Stimulated activated CD8-positive, alpha-beta memory T cell treated with anti-CD3 and anti-CD28 coated beads, Interleukin-15, amount 100 ng/mL, for 48 hours (primary cell): ENCODE results near the gene RTL1.

ENCODE experiments used
- DNase-seq, 2 donors: peaks; one replicate each; pipeline ENCODE4 v3.0.0-alpha.2; 2020; ENCODE audit warnings: low read depth in 2 of 2

The RTL1 gene

GRCh38 chr14:100898935-100899883 is 4.3 kb downstream of the RTL1 start:
- DNase-seq: no peak

GRCh38 chr14:100898465-100898864 is 5.1 kb downstream of the RTL1 start:
- no peak for DNase-seq

- no peak for DNase-seq
Measured at GRCh38 chr14:100896369-100897060, 7.0 kb downstream of the RTL1 start.

- no peak for DNase-seq
Measured at GRCh38 chr14:100895411-100895810, 8.1 kb downstream of the RTL1 start.

- no peak for DNase-seq
Measured at GRCh38 chr14:100894416-100894815, 9.1 kb downstream of the RTL1 start.

- DNase-seq: no peak
Measured at GRCh38 chr14:100893760-100894159, 9.8 kb downstream of the RTL1 start.

- DNase-seq: no peak
Measured at GRCh38 chr14:100893228-100893601, 10.3 kb downstream of the RTL1 start.

- no peak for DNase-seq
Measured at GRCh38 chr14:100892496-100893227, 10.9 kb downstream of the RTL1 start.

- no peak for DNase-seq
Measured at GRCh38 chr14:100891501-100892445, 11.7 kb downstream of the RTL1 start.

- DNase-seq: no peak
Measured at GRCh38 chr14:100891051-100891450, 12.5 kb downstream of the RTL1 start.

GRCh38 chr14:100890061-100890850 is 13.3 kb downstream of the RTL1 start:
- no peak for DNase-seq

GRCh38 chr14:100889641-100890040 is 13.9 kb downstream of the RTL1 start:
- DNase-seq: no peak

- no peak for DNase-seq
Measured at GRCh38 chr14:100888789-100889315, 14.7 kb downstream of the RTL1 start.

GRCh38 chr14:100887728-100888335 is 15.7 kb downstream of the RTL1 start:
- no peak for DNase-seq

GRCh38 chr14:100885617-100886016 is 17.9 kb downstream of the RTL1 start:
- no peak for DNase-seq

- DNase-seq: no peak
Measured at GRCh38 chr14:100885196-100885595, 18.3 kb downstream of the RTL1 start.

GRCh38 chr14:100884456-100884855 is 19.1 kb downstream of the RTL1 start:
- DNase-seq: no peak

- DNase-seq: no peak
Measured at GRCh38 chr14:100883789-100884101, 19.8 kb downstream of the RTL1 start.

- no peak for DNase-seq
Measured at GRCh38 chr14:100882991-100883788, 20.3 kb downstream of the RTL1 start.
